ENCODE data around the gene CSMD2. TPM values are rescaled to one million over a fixed set of nuclear protein-coding genes. Genes with fewer than 3 reads are reported as not detected.

CSMD2 gene
- polyA plus RNA-seq, 1 experiment, result 1.8 TPM

DNA sequence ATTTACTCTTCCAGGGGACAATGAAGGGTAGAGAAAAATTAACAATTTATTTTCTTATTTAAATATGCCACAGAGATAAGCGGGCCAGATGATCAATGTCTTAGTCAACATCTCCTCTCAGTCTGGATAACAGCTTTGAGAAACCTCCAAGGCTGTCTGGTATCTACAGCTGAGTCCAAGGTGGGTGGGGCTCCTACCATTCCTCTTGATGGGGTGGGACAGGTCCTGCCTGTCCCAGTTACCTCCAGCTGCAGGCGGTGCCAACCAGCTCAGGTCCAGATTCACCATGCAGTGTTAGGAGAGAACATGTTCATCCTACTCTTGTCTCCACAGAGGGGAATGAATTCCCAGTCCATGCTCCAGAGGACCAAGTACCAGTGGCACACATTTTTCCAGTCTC is 21.1 kb downstream of the CSMD2 start:
- Histone ChIP-seq H3K27me3 (ENCODE audit: control insufficient read depth, insufficient read depth, low read length) (no peaks in the 10 kb centered on the region), H3K4me3 (ENCODE audit: low read depth, low read length) (no peak overlapping the region), H3K36me3 (ENCODE audit: control insufficient read depth, insufficient read depth, low read length) (no peaks in the 10 kb centered on the region)
- ChIA-PET POLR2A (no interaction called here), CTCF (interaction anchor here (3.2 kb wide), 1 partner anchor 19 kb away, joined by 16 read pairs; no protein-coding TSS in a partner anchor)
- no peak for DNase-seq (ENCODE audit: low read depth)
- TF ChIP-seq CTCF (IDR thresholded peaks at IDR 0.05; ENCODE audit: insufficient read depth, low read depth, low read length), result no peak

DNA sequence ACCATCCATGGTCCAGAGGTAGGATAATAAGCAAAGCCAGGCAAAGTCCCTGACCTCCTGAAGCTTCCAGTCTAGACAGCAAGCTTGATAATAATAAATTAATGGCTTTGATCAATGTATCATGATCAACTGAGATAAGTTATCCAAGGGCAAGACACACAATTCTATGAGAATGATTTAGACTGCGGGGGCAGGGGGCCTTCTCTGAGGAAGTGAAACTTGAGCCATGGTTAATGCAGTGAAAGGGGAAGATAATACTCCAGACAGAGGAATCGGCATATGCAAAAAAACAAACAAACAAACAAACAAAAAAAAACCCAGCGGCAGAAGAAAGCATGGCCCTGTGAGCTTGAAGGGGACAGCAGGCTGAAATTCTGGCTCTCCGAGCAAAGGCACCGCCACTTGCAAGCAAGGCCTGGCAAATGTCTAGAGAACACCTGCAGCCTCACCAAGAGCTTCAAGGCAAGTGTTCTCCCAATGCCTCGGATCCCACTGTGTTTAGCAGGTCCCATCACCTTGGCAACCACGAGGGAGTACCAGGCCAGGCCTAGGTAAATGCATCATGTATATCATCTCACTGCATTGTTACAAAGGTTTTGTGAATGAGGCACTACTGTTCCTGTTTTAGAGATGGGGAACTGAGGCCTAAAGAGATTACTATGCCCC is 24.9 kb downstream of the CSMD2 start:
- no peak for DNase-seq (ENCODE audit: low read depth)
- H3K36me3 ChIP-seq (ENCODE audit: control insufficient read depth, insufficient read depth, low read length), result no peaks in the 10 kb centered on the region
- ChIA-PET CTCF (no interaction called here), POLR2A (no interaction called here)
- TF ChIP-seq CTCF (IDR thresholded peaks at IDR 0.05; ENCODE audit: insufficient read depth, low read depth, low read length), result no peak
- H3K27me3 ChIP-seq (ENCODE audit: control insufficient read depth, insufficient read depth, low read length), result no peaks in the 10 kb centered on the region
- H3K4me3 ChIP-seq (ENCODE audit: low read depth, low read length), result no peak overlapping the region

DNA sequence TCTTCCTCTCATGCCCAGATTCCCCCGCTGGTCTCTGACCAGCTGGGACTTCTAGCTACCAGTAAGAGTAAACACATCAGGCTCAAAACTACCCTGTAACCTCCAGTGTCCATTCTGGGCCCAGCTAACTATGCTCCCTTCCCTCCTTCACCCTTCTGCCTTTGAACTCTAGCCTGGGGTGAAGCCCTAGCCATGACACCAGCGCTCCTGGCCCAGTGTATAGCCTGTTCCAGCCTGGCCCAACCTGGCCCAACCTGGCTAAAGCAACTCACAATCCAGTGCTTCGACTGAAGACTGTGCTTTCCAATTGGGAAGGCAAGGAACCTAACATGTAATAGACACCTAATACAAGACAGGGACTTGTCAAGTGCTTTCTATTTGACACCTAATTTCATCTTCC is 27.6 kb downstream of the CSMD2 start:
- Histone ChIP-seq H3K27me3 (ENCODE audit: control insufficient read depth, insufficient read depth, low read length) (no peaks in the 10 kb centered on the region), H3K4me3 (ENCODE audit: low read depth, low read length) (no peak overlapping the region), H3K36me3 (ENCODE audit: control insufficient read depth, insufficient read depth, low read length) (no peaks in the 10 kb centered on the region)
- CTCF ChIA-PET, result interaction anchor here (0.5 to 1.2 kb wide), 4 partner anchors 23 to 778 kb away, joined by 3 to 4 read pairs (median 3); no protein-coding TSS in a partner anchor
- no peak for TF ChIP-seq CTCF (IDR thresholded peaks at IDR 0.05; ENCODE audit: insufficient read depth, low read depth, low read length)
- no peak for DNase-seq (ENCODE audit: low read depth)
- POLR2A ChIA-PET, result no interaction called here

DNA sequence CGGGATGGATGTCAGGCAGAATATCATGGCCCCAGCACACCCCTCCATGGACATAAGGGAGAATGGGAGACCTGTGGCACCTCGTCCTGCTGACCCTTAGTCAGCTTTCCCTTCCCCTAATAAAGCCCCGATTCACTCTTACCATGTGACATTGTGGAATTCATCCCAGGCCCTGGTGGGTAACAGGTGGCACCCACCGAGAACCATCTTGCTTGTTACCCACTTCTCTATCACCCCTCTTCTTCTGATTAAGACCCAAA is 32.9 kb downstream of the CSMD2 start:
- Histone ChIP-seq H3K4me3 (ENCODE audit: low read depth, low read length) (no peak overlapping the region), H3K27me3 (ENCODE audit: control insufficient read depth, insufficient read depth, low read length) (no peaks in the 10 kb centered on the region), H3K36me3 (ENCODE audit: control insufficient read depth, insufficient read depth, low read length) (no peaks in the 10 kb centered on the region)
- ChIA-PET CTCF (interaction anchor here (2.9 kb wide), 1 partner anchor 31 kb away, joined by 10 read pairs; no protein-coding TSS in a partner anchor), POLR2A (no interaction called here)
- TF ChIP-seq CTCF (IDR thresholded peaks at IDR 0.05; ENCODE audit: insufficient read depth, low read depth, low read length), result no peak
- DNase-seq (ENCODE audit: low read depth), result no peak

DNA sequence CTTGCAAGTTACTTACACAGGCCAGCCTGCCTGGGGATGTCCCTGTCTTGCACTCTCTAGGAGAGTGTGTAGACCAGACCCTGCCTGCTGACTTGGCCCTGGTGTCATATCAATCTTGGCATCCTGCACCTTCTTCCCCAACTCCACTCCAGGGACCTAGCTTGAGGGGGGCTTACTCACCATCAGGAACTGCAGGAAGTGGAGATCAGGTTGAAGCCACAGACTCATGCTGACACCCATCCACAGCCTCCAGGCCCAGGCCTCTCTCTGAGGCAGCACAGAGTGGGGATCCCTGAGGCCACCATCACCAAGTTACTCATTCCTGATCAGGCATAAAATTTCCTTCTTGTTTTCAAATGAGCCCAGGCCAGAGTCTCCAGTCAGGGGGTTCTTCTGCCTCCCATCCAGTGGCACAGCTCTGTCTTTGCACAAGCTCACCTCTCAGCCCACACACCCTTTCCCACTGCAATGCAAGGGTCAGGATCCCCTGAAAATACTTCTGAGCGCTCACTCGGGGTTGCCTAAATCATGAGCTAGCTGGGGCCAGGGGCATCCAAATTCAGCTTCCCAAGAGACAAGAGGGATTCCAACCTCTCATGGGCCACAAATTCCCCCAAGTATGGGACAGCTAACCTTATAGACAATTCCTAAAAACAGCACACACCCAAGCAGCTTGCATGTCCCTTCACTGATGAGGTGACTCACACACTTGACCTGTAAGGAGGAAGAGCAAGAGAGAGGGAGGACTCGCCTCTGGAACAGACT is 33.5 kb downstream of the CSMD2 start:
- Histone ChIP-seq H3K4me3 (ENCODE audit: low read depth, low read length) (no peak overlapping the region), H3K27me3 (ENCODE audit: control insufficient read depth, insufficient read depth, low read length) (no peaks in the 10 kb centered on the region), H3K36me3 (ENCODE audit: control insufficient read depth, insufficient read depth, low read length) (no peaks in the 10 kb centered on the region)
- TF ChIP-seq CTCF (IDR thresholded peaks at IDR 0.05; ENCODE audit: insufficient read depth, low read depth, low read length), result no peak
- DNase-seq (ENCODE audit: low read depth), result no peak
- POLR2A ChIA-PET, result no interaction called here
- CTCF ChIA-PET, result interaction anchor here (2.9 kb wide), 1 partner anchor 31 kb away, joined by 10 read pairs; no protein-coding TSS in a partner anchor

All from BJ (cell line).